Progenitor cell of endocrine pancreas (in vitro differentiated cells): ENCODE measurements around the gene MTREX. TPM values are rescaled to one million over a fixed set of nuclear protein-coding genes. Genes with fewer than 3 reads are reported as not detected.

ENCODE experiments used
- DNase-seq: peaks from one replicate; pipeline ENCODE4 v3.0.0; 2021; ENCODE audit warnings: low spot score; ENCODE audit not compliant: unreplicated experiment
- H3K27ac Mint-ChIP-seq: 2 replicates; pipeline ENCODE4 v1.8.0; 2021; ENCODE audit warnings: mild to moderate bottlenecking, moderate library complexity, mixed read lengths
- H3K27me3 Mint-ChIP-seq: 2 replicates; pipeline ENCODE4 v1.8.0; 2021; ENCODE audit warnings: mixed read lengths
- H3K36me3 Mint-ChIP-seq: 2 replicates; pipeline ENCODE4 v1.8.0; 2022; ENCODE audit warnings: mixed read lengths; ENCODE audit not compliant: insufficient read depth
- H3K4me1 Mint-ChIP-seq: 2 replicates; pipeline ENCODE4 v1.8.0; 2021; ENCODE audit warnings: low read depth, mixed read lengths
- H3K4me3 Mint-ChIP-seq: 2 replicates; pipeline ENCODE4 v1.8.0; 2021; ENCODE audit warnings: low read depth, mild to moderate bottlenecking, moderate library complexity, mixed read lengths
- H3K9me3 Mint-ChIP-seq: 2 replicates; pipeline ENCODE4 v1.8.0; 2021; ENCODE audit warnings: low read depth, mixed read lengths
- total RNA-seq: library from RNA; stranded (reverse); gene quantifications from 2 replicates; pipeline ENCODE4 v1.2.1, GENCODE V29; 2021
- TF ChIP-seq, protein P1 (sequence below): fragments of 200-600 bp; sonication (generic); IDR thresholded peaks from one replicate; pipeline ENCODE4 v1.5.0; 2021; ENCODE audit warnings: antibody characterized with exemption, mild to moderate bottlenecking; ENCODE audit not compliant: unreplicated experiment

MTREX gene
- total RNA-seq, 1 donor from 2014 or later: 75.5 TPM

DNA sequence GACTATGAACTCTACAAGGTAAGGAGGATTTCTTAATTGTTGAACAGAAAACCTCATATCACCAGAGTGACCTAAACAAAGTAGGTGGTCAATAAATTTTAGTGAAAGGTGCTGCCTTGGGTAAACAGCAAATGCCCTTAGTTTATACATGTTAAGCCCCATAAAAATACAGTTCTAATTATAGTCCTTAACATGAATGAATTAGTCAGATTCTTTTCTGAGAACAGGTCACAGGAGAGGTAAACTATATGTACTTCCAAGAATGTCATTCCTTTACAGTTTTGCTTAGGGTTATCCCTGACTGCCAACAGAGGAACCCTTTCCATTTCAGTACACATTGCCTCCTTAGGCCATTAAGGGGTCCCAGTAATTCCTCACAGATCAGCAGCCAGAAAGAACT is 162.1 kb downstream of the MTREX start:
- no peaks in the 10 kb centered on the region for H3K27me3 Mint-ChIP-seq
- peaks cover 18% of the 10 kb centered on the region for H3K4me1 Mint-ChIP-seq
- TF ChIP-seq, protein P1, sequence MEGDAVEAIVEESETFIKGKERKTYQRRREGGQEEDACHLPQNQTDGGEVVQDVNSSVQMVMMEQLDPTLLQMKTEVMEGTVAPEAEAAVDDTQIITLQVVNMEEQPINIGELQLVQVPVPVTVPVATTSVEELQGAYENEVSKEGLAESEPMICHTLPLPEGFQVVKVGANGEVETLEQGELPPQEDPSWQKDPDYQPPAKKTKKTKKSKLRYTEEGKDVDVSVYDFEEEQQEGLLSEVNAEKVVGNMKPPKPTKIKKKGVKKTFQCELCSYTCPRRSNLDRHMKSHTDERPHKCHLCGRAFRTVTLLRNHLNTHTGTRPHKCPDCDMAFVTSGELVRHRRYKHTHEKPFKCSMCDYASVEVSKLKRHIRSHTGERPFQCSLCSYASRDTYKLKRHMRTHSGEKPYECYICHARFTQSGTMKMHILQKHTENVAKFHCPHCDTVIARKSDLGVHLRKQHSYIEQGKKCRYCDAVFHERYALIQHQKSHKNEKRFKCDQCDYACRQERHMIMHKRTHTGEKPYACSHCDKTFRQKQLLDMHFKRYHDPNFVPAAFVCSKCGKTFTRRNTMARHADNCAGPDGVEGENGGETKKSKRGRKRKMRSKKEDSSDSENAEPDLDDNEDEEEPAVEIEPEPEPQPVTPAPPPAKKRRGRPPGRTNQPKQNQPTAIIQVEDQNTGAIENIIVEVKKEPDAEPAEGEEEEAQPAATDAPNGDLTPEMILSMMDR: no peak
- no peak overlapping the region for H3K27ac Mint-ChIP-seq
- no peak overlapping the region for H3K4me3 Mint-ChIP-seq
- DNase-seq: no peak
- H3K36me3 Mint-ChIP-seq: peaks cover 5% of the 10 kb centered on the region
- H3K9me3 Mint-ChIP-seq: no peaks in the 10 kb centered on the region

DNA sequence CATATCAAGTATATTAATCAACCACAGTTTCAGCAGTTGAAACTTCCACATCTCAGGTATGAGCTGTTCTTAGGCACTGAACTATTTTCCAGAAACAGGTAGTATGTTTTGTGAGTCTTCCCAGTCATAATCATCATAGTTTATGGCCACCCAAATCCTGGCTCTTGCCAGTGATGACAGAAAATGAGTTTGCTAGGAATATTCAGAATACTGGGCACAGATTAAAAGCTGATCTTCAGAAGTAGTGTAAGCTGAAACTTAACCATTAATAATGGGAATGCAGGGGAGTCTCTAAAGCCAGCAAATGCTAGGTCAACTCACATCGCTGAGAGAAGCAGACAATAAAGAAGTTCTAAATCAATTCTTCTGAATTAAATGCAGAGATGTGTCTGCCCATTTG is 162.5 kb downstream of the MTREX start:
- no peak for DNase-seq
- no peak overlapping the region for H3K4me3 Mint-ChIP-seq
- H3K9me3 Mint-ChIP-seq: no peaks in the 10 kb centered on the region
- peaks cover 21% of the 10 kb centered on the region for H3K4me1 Mint-ChIP-seq
- H3K27me3 Mint-ChIP-seq: no peaks in the 10 kb centered on the region
- TF ChIP-seq, protein P1: no peak
- no peak overlapping the region for H3K27ac Mint-ChIP-seq
- peaks cover 5% of the 10 kb centered on the region for H3K36me3 Mint-ChIP-seq

DNA sequence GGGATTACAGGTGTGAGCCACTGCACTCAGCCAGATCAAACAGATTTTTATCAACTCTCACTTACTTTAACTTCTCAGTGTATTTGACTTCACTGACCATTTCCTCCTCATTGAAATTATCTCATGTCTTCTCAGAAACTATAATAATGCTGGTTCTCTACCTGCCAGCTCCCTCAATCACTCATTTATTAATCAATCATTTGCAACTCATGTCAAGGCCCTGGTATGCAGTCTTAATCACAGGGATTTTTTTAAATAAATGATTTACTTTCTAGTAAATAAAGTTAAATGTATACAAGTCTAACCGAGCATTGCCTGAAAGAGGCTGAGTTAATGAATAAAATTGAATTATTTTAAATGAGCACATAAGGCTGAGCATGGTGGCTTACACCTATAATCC is 163.7 kb downstream of the MTREX start:
- Mint-ChIP-seq H3K4me1 (peaks cover 30% of the 10 kb centered on the region), H3K27me3 (no peaks in the 10 kb centered on the region), H3K36me3 (no peaks in the 10 kb centered on the region), H3K9me3 (no peaks in the 10 kb centered on the region), H3K4me3 (no peak overlapping the region), H3K27ac (no peak overlapping the region)
- TF ChIP-seq, protein P1: no peak
- DNase-seq: no peak

DNA sequence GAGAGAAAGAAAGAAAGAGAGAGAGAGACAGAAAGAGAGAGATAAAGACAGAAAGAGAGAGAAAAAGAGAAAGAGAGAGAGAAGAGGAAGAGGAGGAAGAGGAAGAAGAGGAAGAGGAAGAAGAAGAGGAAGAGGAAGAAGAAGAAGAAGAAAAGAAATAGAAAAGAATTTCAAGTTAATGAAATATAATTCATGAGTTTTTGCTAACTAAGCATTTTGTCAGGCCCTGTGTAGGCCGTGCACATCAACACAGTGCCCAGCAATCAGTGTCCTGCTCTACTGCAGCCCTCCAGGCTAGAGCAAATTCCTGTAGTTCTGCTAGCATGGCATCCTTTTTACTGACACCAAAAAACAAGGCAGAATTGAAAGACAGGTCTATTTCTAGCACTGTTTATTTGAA is 164.9 kb downstream of the MTREX start:
- Mint-ChIP-seq H3K4me1 (peaks cover 33% of the 10 kb centered on the region), H3K27me3 (no peaks in the 10 kb centered on the region), H3K27ac (no peak overlapping the region), H3K4me3 (no peak overlapping the region), H3K9me3 (no peaks in the 10 kb centered on the region), H3K36me3 (no peaks in the 10 kb centered on the region)
- DNase-seq: no peak
- TF ChIP-seq, protein P1: no peak

Other genes with a start within 250 kb of the MTREX start
- gene GZMA, start 205.3 kb upstream of the MTREX start, total RNA-seq: not detected in 2 replicates
- gene GPX8, start 147.8 kb upstream of the MTREX start, total RNA-seq: 38.8 and 40.0 TPM in 2 replicates
- not detected in 2 replicates for gene CDC20B, start 134.8 kb upstream of the MTREX start, total RNA-seq
- gene MCIDAS, start 80.7 kb upstream of the MTREX start, total RNA-seq: not detected in 2 replicates
- 0.19 TPM in 1 of 2 replicates, not detected in the other for gene CCNO, start 74.4 kb upstream of the MTREX start, total RNA-seq
- 24.2 and 25.1 TPM in 2 replicates for gene DHX29, start 295 bp upstream of the MTREX start, total RNA-seq
- gene PLPP1, start 227.0 kb downstream of the MTREX start, total RNA-seq: 7.9 and 10.6 TPM in 2 replicates